Tibial nerve (tissue), 4 donors: ENCODE results near the gene ARHGEF16.

ENCODE experiments used
- EP300 ChIP-seq, 2 donors: sonication (generic); formaldehyde crosslinking; IDR thresholded peaks; one replicate each; pipeline ENCODE4 v1.6.1; 2017; ENCODE audit warnings: antibody characterized with exemption in 2 of 2, mild to moderate bottlenecking in 1 of 2
- TF ChIP-seq, protein P1 (sequence below), 5 experiments: fragments of 200-600 bp in 3 of 5; fragments of 450-650 bp in 2 of 5; sonication (generic) in 3 of 5; IDR thresholded peaks; one replicate each; pipeline ENCODE4 v1.5.1; 2016 to 2019; ENCODE audit warnings: antibody characterized with exemption in 5 of 5, mild to moderate bottlenecking in 3 of 5, moderate library complexity in 2 of 5

- TF ChIP-seq, protein P1, sequence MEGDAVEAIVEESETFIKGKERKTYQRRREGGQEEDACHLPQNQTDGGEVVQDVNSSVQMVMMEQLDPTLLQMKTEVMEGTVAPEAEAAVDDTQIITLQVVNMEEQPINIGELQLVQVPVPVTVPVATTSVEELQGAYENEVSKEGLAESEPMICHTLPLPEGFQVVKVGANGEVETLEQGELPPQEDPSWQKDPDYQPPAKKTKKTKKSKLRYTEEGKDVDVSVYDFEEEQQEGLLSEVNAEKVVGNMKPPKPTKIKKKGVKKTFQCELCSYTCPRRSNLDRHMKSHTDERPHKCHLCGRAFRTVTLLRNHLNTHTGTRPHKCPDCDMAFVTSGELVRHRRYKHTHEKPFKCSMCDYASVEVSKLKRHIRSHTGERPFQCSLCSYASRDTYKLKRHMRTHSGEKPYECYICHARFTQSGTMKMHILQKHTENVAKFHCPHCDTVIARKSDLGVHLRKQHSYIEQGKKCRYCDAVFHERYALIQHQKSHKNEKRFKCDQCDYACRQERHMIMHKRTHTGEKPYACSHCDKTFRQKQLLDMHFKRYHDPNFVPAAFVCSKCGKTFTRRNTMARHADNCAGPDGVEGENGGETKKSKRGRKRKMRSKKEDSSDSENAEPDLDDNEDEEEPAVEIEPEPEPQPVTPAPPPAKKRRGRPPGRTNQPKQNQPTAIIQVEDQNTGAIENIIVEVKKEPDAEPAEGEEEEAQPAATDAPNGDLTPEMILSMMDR (IDR thresholded peaks at IDR 0.05): no peak
- no peak for TF ChIP-seq EP300 (IDR thresholded peaks at IDR 0.05)
Measured at GRCh38 chr1:3476666-3477065, 22.2 kb downstream of the ARHGEF16 start.
